Upper lobe of left lung (tissue), 6 donors: ENCODE data around the gene FAM20A. TPM values are rescaled to one million over a fixed set of nuclear protein-coding genes. Genes with fewer than 3 reads are reported as not detected.
"Not testable (repeated sequence)": the region's sequence is repeated elsewhere in the genome, so short reads cannot be mapped to it uniquely, and the experiment has no call there.

Source experiments
- ATAC-seq, 2 donors: fragments of 200-7000 bp; cut with Tn5 transposase; one replicate each; pipeline ENCODE4 v1.9.1; 2022; ENCODE audit warnings: mild to moderate bottlenecking in 2 of 2, moderate library complexity in 2 of 2; ENCODE audit not compliant: low FRiP score in 2 of 2
- DNase-seq, 2 donors: peaks; one replicate each; pipeline ENCODE4 v3.0.0-alpha.2; 2019 to 2020
- H3K27ac ChIP-seq, 4 donors: fragments of 200-600 bp; sonication (generic); one replicate each; pipeline ENCODE4 v1.5.1; 2016 to 2019
- H3K27me3 ChIP-seq, 4 donors: fragments of 200-600 bp; sonication (generic); one replicate each; pipeline ENCODE4 v1.5.1; 2017 to 2019
- H3K36me3 ChIP-seq, 4 donors: fragments of 200-600 bp; sonication (generic); one replicate each; pipeline ENCODE4 v1.5.1; 2016 to 2019
- H3K4me1 ChIP-seq, 4 donors: fragments of 200-600 bp; sonication (generic); one replicate each; pipeline ENCODE4 v1.5.1; 2018 to 2019
- H3K4me3 ChIP-seq, 4 donors: fragments of 200-600 bp; sonication (generic); one replicate each; pipeline ENCODE4 v1.5.1; 2017 to 2019; ENCODE audit warnings: mild to moderate bottlenecking in 2 of 4, moderate library complexity in 1 of 4
- H3K9me3 ChIP-seq, 4 donors: fragments of 200-600 bp; sonication (generic); one replicate each; pipeline ENCODE4 v1.5.1; 2018 to 2019
- CTCF ChIP-seq, 6 experiments: fragments of 450-650 bp in 4 of 6; fragments of 200-600 bp in 2 of 6; sonication (generic) in 2 of 6; IDR thresholded peaks; one replicate each; pipeline ENCODE4 v1.5.1; 2016 to 2019; ENCODE audit warnings: antibody characterized with exemption in 6 of 6
- EP300 ChIP-seq, 4 donors: sonication (generic); formaldehyde crosslinking; IDR thresholded peaks; one replicate each; pipeline ENCODE4 v1.5.1; 2017; ENCODE audit warnings: antibody characterized with exemption in 4 of 4, control low read depth in 2 of 4
- POLR2A ChIP-seq, 4 donors: fragments of 450-650 bp; IDR thresholded peaks; one replicate each; pipeline ENCODE4 v1.5.1; 2016 to 2017; ENCODE audit warnings: antibody characterized with exemption in 4 of 4, mild to moderate bottlenecking in 2 of 4
- POLR2AphosphoS5 ChIP-seq, 2 donors: sonication (generic); formaldehyde crosslinking; IDR thresholded peaks; one replicate each; pipeline ENCODE4 v1.5.1; 2017; ENCODE audit warnings: antibody characterized with exemption in 2 of 2
- WGBS, 2 donors: methylation state at CpG; one replicate each; pipeline ENCODE4 v1.1.5; 2017 to 2018; 5-methylcytosine and 5-hydroxymethylcytosine counted together
- total RNA-seq, 6 donors: library from RNA; depleted of rRNA in 4 of 6; stranded (reverse); fragments of >200 nt in 4 of 6; gene quantifications; one replicate each; pipeline versions ENCODE4 v1.1.0 to v1.2.1, GENCODE V29; 2016 to 2021
- donor health status: DM: no; HTN: no; CAD: no; lungs with moderate emphysema.
- donor health status: DM: no; HTN: yes; CAD: no; lungs with severe emphysema.

The FAM20A gene
- total RNA-seq, 6 donors from 2014 or later: 40.3 to 150 (median 59.7) TPM

- TF ChIP-seq POLR2AphosphoS5 (IDR thresholded peaks at IDR 0.05): no peak
- TF ChIP-seq POLR2A (IDR thresholded peaks at IDR 0.05): no peak
- TF ChIP-seq CTCF (IDR thresholded peaks at IDR 0.05): no peak
- no peak for TF ChIP-seq EP300 (IDR thresholded peaks at IDR 0.05)
- DNase-seq (no peak), ATAC-seq (no peak)
- Histone ChIP-seq H3K4me3 (no peak overlapping the region), H3K27me3 (no peaks in the 10 kb centered on the region), H3K9me3 (no peaks in the 10 kb centered on the region), H3K36me3 (no peaks in the 10 kb centered on the region), H3K27ac (no peak overlapping the region), H3K4me1 (peaks cover 42 to 55% (median 48%) of the 10 kb centered on the region in 4 donors)
- 94 to 96% methylated on average over 4 of the region's 4 CpGs for WGBS, 2 donors
Measured at GRCh38 chr17:68495081-68495480, 106.1 kb downstream of the FAM20A start.

- ATAC-seq (peak in 1 of 2 donors; percentile 66), DNase-seq (peak in 1 of 2 donors; percentile 42)
- peak overlapping the region in 2 of 4 donors; percentile 0 to 24 for H3K4me3 ChIP-seq
- H3K4me1 ChIP-seq: peaks cover 25 to 43% (median 36%) of the 10 kb centered on the region in 4 donors
- H3K36me3 ChIP-seq, H3K27me3 ChIP-seq, H3K9me3 ChIP-seq: not testable (repeated sequence)
- peak overlapping the region; percentile 61 to 82 (median 76) for H3K27ac ChIP-seq
- 62 to 66% methylated on average over 8 of the region's 8 CpGs for WGBS, 2 donors
- TF ChIP-seq CTCF (IDR thresholded peaks at IDR 0.05): peak in 1 of 6 experiments; percentile 8
Measured at GRCh38 chr17:68492394-68493054, 108.6 kb downstream of the FAM20A start.

- peak in 1 of 4 donors; percentile 13 for TF ChIP-seq EP300 (IDR thresholded peaks at IDR 0.05)
- TF ChIP-seq POLR2A (IDR thresholded peaks at IDR 0.05): peak in 1 of 4 donors; percentile 37
- TF ChIP-seq POLR2AphosphoS5 (IDR thresholded peaks at IDR 0.05): peak; percentile 32 to 44
- TF ChIP-seq CTCF (IDR thresholded peaks at IDR 0.05): no peak
- Histone ChIP-seq H3K27me3 (no peaks in the 10 kb centered on the region), H3K27ac (peak overlapping the region; percentile 61 to 82 (median 76)), H3K36me3 (no peaks in the 10 kb centered on the region), H3K4me3 (peak overlapping the region in 2 of 4 donors; percentile 0 to 24), H3K4me1 (peaks cover 25 to 39% (median 34%) of the 10 kb centered on the region in 4 donors), H3K9me3 (no peaks in the 10 kb centered on the region)
- ATAC-seq (peak; percentile 82 to 84), DNase-seq (peak in 1 of 2 donors; percentile 85)
- 28 to 42% methylated on average over 12 of the region's 12 CpGs for WGBS, 2 donors
Measured at GRCh38 chr17:68491381-68492231, 109.6 kb downstream of the FAM20A start.

- TF ChIP-seq EP300 (IDR thresholded peaks at IDR 0.05): no peak
- no peak for TF ChIP-seq POLR2A (IDR thresholded peaks at IDR 0.05)
- TF ChIP-seq CTCF (IDR thresholded peaks at IDR 0.05): no peak
- TF ChIP-seq POLR2AphosphoS5 (IDR thresholded peaks at IDR 0.05): no peak
- 62 to 85% methylated on average over 4 of the region's 4 CpGs for WGBS, 2 donors
- Histone ChIP-seq H3K9me3 (no peaks in the 10 kb centered on the region), H3K36me3 (no peaks in the 10 kb centered on the region), H3K27me3 (no peaks in the 10 kb centered on the region), H3K4me3 (no peak overlapping the region), H3K27ac (no peak overlapping the region), H3K4me1 (peaks cover 25 to 43% (median 35%) of the 10 kb centered on the region in 4 donors)
- no peak for DNase-seq
- peak in 1 of 2 donors; percentile 66 for ATAC-seq
Measured at GRCh38 chr17:68489919-68490318, 111.2 kb downstream of the FAM20A start.

Other genes with a start within 250 kb of the FAM20A start
- 100 to 1,000 TPM in 1 of 6 donors, 10 to 100 TPM in 5; 34.7 to 151 (median 44.4) TPM for gene WIPI1, start 143.9 kb downstream of the FAM20A start, total RNA-seq
- gene PRKAR1A, start 88.9 kb downstream of the FAM20A start, total RNA-seq: 100 to 1,000 TPM; 161 to 490 (median 396) TPM